Measurements from ENCODE around the gene DNAH12. TPM values are rescaled to one million over a fixed set of nuclear protein-coding genes. Genes with fewer than 3 reads are reported as not detected.

Gene DNAH12
- total and polyA plus RNA-seq, 9 of the 15 experiments (the other 6 are each of a cell fraction or from before 2014, with no cell fraction given): 0.01 to 0.04 (median 0.01) TPM; not detected in 5

- no peak for TF ChIP-seq ZNF766 (CRISPR knock-in tag; conservative IDR thresholded peaks at IDR 0.05)
- TF ChIP-seq DPF2 (IDR thresholded peaks at IDR 0.05): no peak
- TF ChIP-seq ZNF551 (CRISPR knock-in tag; IDR thresholded peaks at IDR 0.05): no peak
- no peak for TF ChIP-seq HDAC8 (tag; IDR thresholded peaks at IDR 0.05)
- no peak for TF ChIP-seq CLOCK (CRISPR knock-in tag; IDR thresholded peaks at IDR 0.05; ENCODE audit: borderline replicate concordance)
- no peak for TF ChIP-seq NFATC3 (IDR thresholded peaks at IDR 0.05)
- no peak for TF ChIP-seq CBX2 (IDR thresholded peaks at IDR 0.05; ENCODE audit: insufficient read depth, low read length, poor library complexity, severe bottlenecking)
- no peak for TF ChIP-seq TCF15 (CRISPR knock-in tag; IDR thresholded peaks at IDR 0.05)
Observed at GRCh38 chr3:57314204-57314603, 229.9 kb downstream of the DNAH12 start (continued).

GRCh38 chr3:57309769-57310360 lies 234.3 kb downstream of the DNAH12 start:
- Histone ChIP-seq H3K9me1 (ENCODE audit: control insufficient read depth, insufficient read depth, low read length) (no peaks in the 10 kb centered on the region), H2AFZ (ENCODE audit: low read depth, low read length) (no peak overlapping the region), H3K79me2 (ENCODE audit: control insufficient read depth, insufficient read depth, low read length) (no peaks in the 10 kb centered on the region), H3K9me3 (replicated peaks; ENCODE audit: control insufficient read depth, insufficient read depth, low read depth, low read length) (no peaks in the 10 kb centered on the region), H3K9ac (ENCODE audit: insufficient read depth in 1 of 2, low read depth in 2 of 2, low read length in 2 of 2) (no peak overlapping the region), H3K36me3 (ENCODE audit: control insufficient read depth, insufficient read depth, low read length) (no peaks in the 10 kb centered on the region), H3K4me3 (no peak overlapping the region), H3K4me1 (replicated peaks in 1 of 2; ENCODE audit: control insufficient read depth in 2 of 2, insufficient read depth in 2 of 2, low read length in 2 of 2) (no peaks in the 10 kb centered on the region), H3K4me2 (ENCODE audit: insufficient read depth, low read length) (no peak overlapping the region), H4K20me1 (replicated peaks; ENCODE audit: control insufficient read depth, insufficient read depth, low read length) (no peaks in the 10 kb centered on the region), H3K27me3 (ENCODE audit: control insufficient read depth in 2 of 2, insufficient read depth in 2 of 2, low read length in 2 of 2) (no peaks in the 10 kb centered on the region; a peak in 2 of 5 replicates), H3K27ac (ENCODE audit: extremely low read depth, low read depth, low read length) (no peak overlapping the region)
- intact Hi-C loops (cut with micrococcal nuclease): no loop called here
- 19% methylated on average over 2 of the region's 3 CpGs for WGBS (ENCODE audit: insufficient coverage, low coverage, missing lambda C conversion rate)
- DNase-seq (ENCODE audit: extremely low read depth in 1 of 4, low spot score in 3 of 4) (no peak), ATAC-seq (no peak), FAIRE-seq (no peak)
- TF ChIP-seq NCOR1 (IDR thresholded peaks at IDR 0.05): 0 out of 2 replicates have a peak, but pooled peaks have one; percentile 15
- peak; percentile 23 for TF ChIP-seq CBFA2T3 (IDR thresholded peaks at IDR 0.05)
- no peak for TF ChIP-seq ELK1 (CRISPR knock-in tag; IDR thresholded peaks at IDR 0.05)
- TF ChIP-seq TAF15 (IDR thresholded peaks at IDR 0.05; ENCODE audit: low read depth, low read length): no peak
- BruUV-seq (replicated peaks): no TSS peak
- in situ Hi-C loops (cut with MboI): no loop called here
- ChIA-PET POLR2A (no interaction called here), CTCF (ENCODE audit: low intra/inter-chr PET ratio) (no interaction called here)
